Measurements from ENCODE around the gene SLC5A10.

Gene SLC5A10

GRCh38 chr17:18990331-18990730 lies 38.4 kb downstream of the SLC5A10 start:
- Histone ChIP-seq H3K9me3 (ENCODE audit: control insufficient read depth in 2 of 2, low read length in 2 of 2) (no peaks in the 10 kb centered on the region), H3K36me3 (ENCODE audit: control insufficient read depth in 2 of 2, insufficient read depth in 2 of 2, low read length in 2 of 2) (peaks cover 12 to 14% of the 10 kb centered on the region in 2 donors), H3K4me3 (ENCODE audit: low read length in 2 of 2) (no peak overlapping the region), H3K27ac (ENCODE audit: low read depth in 2 of 2, low read length in 2 of 2) (no peak overlapping the region), H3K4me1 (ENCODE audit: control insufficient read depth in 2 of 2, insufficient read depth in 2 of 2, low read length in 2 of 2) (peaks cover 20 to 46% of the 10 kb centered on the region in 2 donors), H3K9ac (ENCODE audit: low read depth in 1 of 2, low read length in 2 of 2) (no peak overlapping the region), H3K27me3 (ENCODE audit: control insufficient read depth in 2 of 2, insufficient read depth in 2 of 2, low read length in 2 of 2) (no peaks in the 10 kb centered on the region)

- Histone ChIP-seq H3K4me1 (ENCODE audit: control insufficient read depth in 2 of 2, insufficient read depth in 2 of 2, low read length in 2 of 2) (peaks cover 20 to 41% of the 10 kb centered on the region in 2 donors), H3K9ac (ENCODE audit: low read depth in 1 of 2, low read length in 2 of 2) (no peak overlapping the region), H3K9me3 (ENCODE audit: control insufficient read depth in 2 of 2, low read length in 2 of 2) (no peaks in the 10 kb centered on the region), H3K27me3 (ENCODE audit: control insufficient read depth in 2 of 2, insufficient read depth in 2 of 2, low read length in 2 of 2) (no peaks in the 10 kb centered on the region), H3K4me3 (ENCODE audit: low read length in 2 of 2) (no peak overlapping the region), H3K27ac (ENCODE audit: low read depth in 2 of 2, low read length in 2 of 2) (no peak overlapping the region), H3K36me3 (ENCODE audit: control insufficient read depth in 2 of 2, insufficient read depth in 2 of 2, low read length in 2 of 2) (peaks cover 9 to 11% of the 10 kb centered on the region in 2 donors)
Observed at GRCh38 chr17:18991531-18992315, 39.8 kb downstream of the SLC5A10 start.

GRCh38 chr17:18992454-18993130 lies 40.6 kb downstream of the SLC5A10 start:
- Histone ChIP-seq H3K36me3 (ENCODE audit: control insufficient read depth in 2 of 2, insufficient read depth in 2 of 2, low read length in 2 of 2) (peaks cover 4 to 7% of the 10 kb centered on the region in 2 donors), H3K4me1 (ENCODE audit: control insufficient read depth in 2 of 2, insufficient read depth in 2 of 2, low read length in 2 of 2) (peaks cover 21 to 47% of the 10 kb centered on the region in 2 donors), H3K9me3 (ENCODE audit: control insufficient read depth in 2 of 2, low read length in 2 of 2) (no peaks in the 10 kb centered on the region), H3K4me3 (ENCODE audit: low read length in 2 of 2) (peak overlapping the region in 1 of 2 donors; percentile 3), H3K9ac (ENCODE audit: low read depth in 1 of 2, low read length in 2 of 2) (no peak overlapping the region), H3K27ac (ENCODE audit: low read depth in 2 of 2, low read length in 2 of 2) (no peak overlapping the region), H3K27me3 (ENCODE audit: control insufficient read depth in 2 of 2, insufficient read depth in 2 of 2, low read length in 2 of 2) (no peaks in the 10 kb centered on the region)

- H3K27me3 ChIP-seq (ENCODE audit: control insufficient read depth in 2 of 2, insufficient read depth in 2 of 2, low read length in 2 of 2) = no peaks in the 10 kb centered on the region
- no peak overlapping the region for H3K27ac ChIP-seq (ENCODE audit: low read depth in 2 of 2, low read length in 2 of 2)
- peaks cover 0 to 7% of the 10 kb centered on the region in 2 donors for H3K36me3 ChIP-seq (ENCODE audit: control insufficient read depth in 2 of 2, insufficient read depth in 2 of 2, low read length in 2 of 2)
- no peaks in the 10 kb centered on the region for H3K9me3 ChIP-seq (ENCODE audit: control insufficient read depth in 2 of 2, low read length in 2 of 2)
- H3K9ac ChIP-seq (ENCODE audit: low read depth in 1 of 2, low read length in 2 of 2) = peak overlapping the region in 1 of 2 donors; percentile 30
- H3K4me3 ChIP-seq (ENCODE audit: low read length in 2 of 2) = peak overlapping the region in 1 of 2 donors; percentile 20
- peaks cover 21 to 42% of the 10 kb centered on the region in 2 donors for H3K4me1 ChIP-seq (ENCODE audit: control insufficient read depth in 2 of 2, insufficient read depth in 2 of 2, low read length in 2 of 2)
Observed at GRCh38 chr17:18993905-18994526, 42.1 kb downstream of the SLC5A10 start.

- no peak overlapping the region for H3K4me3 ChIP-seq (ENCODE audit: low read length in 2 of 2)
- peaks cover 0 to 10% of the 10 kb centered on the region in 2 donors for H3K36me3 ChIP-seq (ENCODE audit: control insufficient read depth in 2 of 2, insufficient read depth in 2 of 2, low read length in 2 of 2)
- H3K4me1 ChIP-seq (ENCODE audit: control insufficient read depth in 2 of 2, insufficient read depth in 2 of 2, low read length in 2 of 2) = peaks cover 21 to 39% of the 10 kb centered on the region in 2 donors
- H3K9ac ChIP-seq (ENCODE audit: low read depth in 1 of 2, low read length in 2 of 2) = no peak overlapping the region
- H3K27ac ChIP-seq (ENCODE audit: low read depth in 2 of 2, low read length in 2 of 2) = no peak overlapping the region
- H3K27me3 ChIP-seq (ENCODE audit: control insufficient read depth in 2 of 2, insufficient read depth in 2 of 2, low read length in 2 of 2) = no peaks in the 10 kb centered on the region
- H3K9me3 ChIP-seq (ENCODE audit: control insufficient read depth in 2 of 2, low read length in 2 of 2) = no peaks in the 10 kb centered on the region
Observed at GRCh38 chr17:18994631-18995030, 42.7 kb downstream of the SLC5A10 start.

GRCh38 chr17:18995220-18995619 lies 43.3 kb downstream of the SLC5A10 start:
- Histone ChIP-seq H3K27me3 (ENCODE audit: control insufficient read depth in 2 of 2, insufficient read depth in 2 of 2, low read length in 2 of 2) (no peaks in the 10 kb centered on the region), H3K27ac (ENCODE audit: low read depth in 2 of 2, low read length in 2 of 2) (no peak overlapping the region), H3K9ac (ENCODE audit: low read depth in 1 of 2, low read length in 2 of 2) (no peak overlapping the region), H3K4me1 (ENCODE audit: control insufficient read depth in 2 of 2, insufficient read depth in 2 of 2, low read length in 2 of 2) (peaks cover 21 to 41% of the 10 kb centered on the region in 2 donors), H3K4me3 (ENCODE audit: low read length in 2 of 2) (no peak overlapping the region), H3K36me3 (ENCODE audit: control insufficient read depth in 2 of 2, insufficient read depth in 2 of 2, low read length in 2 of 2) (peaks cover 4 to 10% of the 10 kb centered on the region in 2 donors), H3K9me3 (ENCODE audit: control insufficient read depth in 2 of 2, low read length in 2 of 2) (no peaks in the 10 kb centered on the region)

- no peak overlapping the region for H3K4me3 ChIP-seq (ENCODE audit: low read length in 2 of 2)
- no peak overlapping the region for H3K27ac ChIP-seq (ENCODE audit: low read depth in 2 of 2, low read length in 2 of 2)
- no peak overlapping the region for H3K9ac ChIP-seq (ENCODE audit: low read depth in 1 of 2, low read length in 2 of 2)
- H3K9me3 ChIP-seq (ENCODE audit: control insufficient read depth in 2 of 2, low read length in 2 of 2) = no peaks in the 10 kb centered on the region
- H3K27me3 ChIP-seq (ENCODE audit: control insufficient read depth in 2 of 2, insufficient read depth in 2 of 2, low read length in 2 of 2) = no peaks in the 10 kb centered on the region
- H3K36me3 ChIP-seq (ENCODE audit: control insufficient read depth in 2 of 2, insufficient read depth in 2 of 2, low read length in 2 of 2) = peaks cover 4 to 10% of the 10 kb centered on the region in 2 donors
- H3K4me1 ChIP-seq (ENCODE audit: control insufficient read depth in 2 of 2, insufficient read depth in 2 of 2, low read length in 2 of 2) = peaks cover 27 to 54% of the 10 kb centered on the region in 2 donors
Observed at GRCh38 chr17:18996458-18996857, 44.5 kb downstream of the SLC5A10 start.

GRCh38 chr17:18997650-18998196 lies 45.8 kb downstream of the SLC5A10 start:
- H3K4me3 ChIP-seq (ENCODE audit: low read length in 2 of 2) = no peak overlapping the region
- no peaks in the 10 kb centered on the region for H3K27me3 ChIP-seq (ENCODE audit: control insufficient read depth in 2 of 2, insufficient read depth in 2 of 2, low read length in 2 of 2)
- peak overlapping the region in 1 of 2 donors; percentile 40 for H3K9ac ChIP-seq (ENCODE audit: low read depth in 1 of 2, low read length in 2 of 2)
- no peaks in the 10 kb centered on the region for H3K9me3 ChIP-seq (ENCODE audit: control insufficient read depth in 2 of 2, low read length in 2 of 2)
- peaks cover 40 to 66% of the 10 kb centered on the region in 2 donors for H3K4me1 ChIP-seq (ENCODE audit: control insufficient read depth in 2 of 2, insufficient read depth in 2 of 2, low read length in 2 of 2)
- peaks cover 4 to 7% of the 10 kb centered on the region in 2 donors for H3K36me3 ChIP-seq (ENCODE audit: control insufficient read depth in 2 of 2, insufficient read depth in 2 of 2, low read length in 2 of 2)
- peak overlapping the region in 1 of 2 donors; percentile 68 for H3K27ac ChIP-seq (ENCODE audit: low read depth in 2 of 2, low read length in 2 of 2)

GRCh38 chr17:18999394-18999793 lies 47.4 kb downstream of the SLC5A10 start:
- H3K27ac ChIP-seq (ENCODE audit: low read depth in 2 of 2, low read length in 2 of 2) = no peak overlapping the region
- H3K36me3 ChIP-seq (ENCODE audit: control insufficient read depth in 2 of 2, insufficient read depth in 2 of 2, low read length in 2 of 2) = peaks cover 4 to 7% of the 10 kb centered on the region in 2 donors
- no peak overlapping the region for H3K4me3 ChIP-seq (ENCODE audit: low read length in 2 of 2)
- no peak overlapping the region for H3K9ac ChIP-seq (ENCODE audit: low read depth in 1 of 2, low read length in 2 of 2)
- no peaks in the 10 kb centered on the region for H3K27me3 ChIP-seq (ENCODE audit: control insufficient read depth in 2 of 2, insufficient read depth in 2 of 2, low read length in 2 of 2)
- peaks cover 38 to 57% of the 10 kb centered on the region in 2 donors for H3K4me1 ChIP-seq (ENCODE audit: control insufficient read depth in 2 of 2, insufficient read depth in 2 of 2, low read length in 2 of 2)
- no peaks in the 10 kb centered on the region for H3K9me3 ChIP-seq (ENCODE audit: control insufficient read depth in 2 of 2, low read length in 2 of 2)
